OCI-M2 (cell line): ENCODE results near the gene NRGN.
"Not testable (repeated sequence)": the region's sequence is repeated elsewhere in the genome, so short reads cannot be mapped to it uniquely, and the experiment has no call there.

ENCODE experiments used
- DNase-seq: peaks from one replicate; lab custom pipeline; 2025; ENCODE audit not compliant: unreplicated experiment; lab: John Stamatoyannopoulos, UW

Gene NRGN

DNA sequence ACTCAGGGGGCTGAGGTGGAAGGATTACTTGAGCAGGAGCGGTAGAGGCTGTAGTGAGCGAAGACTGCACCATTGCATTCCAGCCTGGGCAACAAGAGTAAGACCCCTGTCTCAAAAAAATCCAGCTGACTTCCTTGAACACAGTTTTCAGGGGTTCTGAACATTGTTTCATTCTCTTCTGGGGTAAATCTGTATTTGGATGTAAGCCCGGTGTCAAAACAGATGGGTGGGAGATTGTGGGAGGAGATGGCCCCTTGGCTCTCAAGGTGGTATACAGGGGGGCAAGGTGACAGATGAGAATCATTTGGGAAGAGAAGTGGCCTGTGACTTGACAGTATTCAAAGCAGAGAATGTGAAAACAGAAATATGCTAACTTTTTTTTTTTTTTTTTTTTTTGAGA lies 17.6 kb downstream of the NRGN start:
- DNase-seq, result no peak

DNA sequence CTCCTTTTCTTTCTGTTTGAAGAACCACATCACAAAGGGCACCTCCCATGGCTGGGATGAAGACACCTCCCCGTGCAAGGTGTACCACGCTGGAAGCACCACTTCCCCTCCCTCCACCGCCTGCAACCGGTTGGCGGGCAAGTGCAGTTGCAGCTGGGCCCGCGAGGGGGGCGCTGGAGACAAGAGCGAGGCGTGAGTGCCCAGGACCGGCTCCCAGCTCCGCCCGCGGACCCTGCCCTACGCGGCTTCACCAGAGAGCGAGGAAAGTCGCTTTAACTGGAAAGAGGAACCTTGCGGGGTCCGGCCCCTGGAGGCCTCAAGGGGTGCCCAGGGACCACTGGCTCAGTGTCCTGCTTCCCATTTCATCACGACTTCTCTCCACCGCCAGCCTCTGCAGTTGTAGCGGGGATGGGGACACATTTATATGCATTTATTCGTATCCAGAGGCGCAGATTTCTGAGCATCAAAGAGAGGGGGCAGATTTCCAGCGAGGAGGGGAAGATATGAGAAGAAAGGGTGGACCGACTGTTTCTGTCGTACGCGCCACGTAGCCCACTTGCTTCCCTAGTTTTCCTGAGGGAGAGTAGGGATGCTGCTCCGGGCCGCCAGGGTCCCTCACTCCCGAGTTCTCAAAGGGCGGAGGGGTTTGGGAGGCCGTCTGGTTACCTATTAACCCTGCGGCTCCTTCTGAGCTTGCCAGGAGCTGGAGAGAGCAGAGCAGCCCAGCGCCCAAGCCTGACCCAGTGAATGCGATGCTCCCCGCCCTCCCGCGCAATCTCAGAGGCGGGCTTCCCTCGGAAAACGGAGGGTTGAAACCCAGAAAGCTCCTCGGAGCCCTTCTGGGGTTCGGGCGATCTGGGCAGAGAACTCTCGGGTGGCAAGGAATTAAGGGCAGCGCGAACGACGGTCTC lies 18.9 kb downstream of the NRGN start:
- peak; percentile 38 for DNase-seq

DNA sequence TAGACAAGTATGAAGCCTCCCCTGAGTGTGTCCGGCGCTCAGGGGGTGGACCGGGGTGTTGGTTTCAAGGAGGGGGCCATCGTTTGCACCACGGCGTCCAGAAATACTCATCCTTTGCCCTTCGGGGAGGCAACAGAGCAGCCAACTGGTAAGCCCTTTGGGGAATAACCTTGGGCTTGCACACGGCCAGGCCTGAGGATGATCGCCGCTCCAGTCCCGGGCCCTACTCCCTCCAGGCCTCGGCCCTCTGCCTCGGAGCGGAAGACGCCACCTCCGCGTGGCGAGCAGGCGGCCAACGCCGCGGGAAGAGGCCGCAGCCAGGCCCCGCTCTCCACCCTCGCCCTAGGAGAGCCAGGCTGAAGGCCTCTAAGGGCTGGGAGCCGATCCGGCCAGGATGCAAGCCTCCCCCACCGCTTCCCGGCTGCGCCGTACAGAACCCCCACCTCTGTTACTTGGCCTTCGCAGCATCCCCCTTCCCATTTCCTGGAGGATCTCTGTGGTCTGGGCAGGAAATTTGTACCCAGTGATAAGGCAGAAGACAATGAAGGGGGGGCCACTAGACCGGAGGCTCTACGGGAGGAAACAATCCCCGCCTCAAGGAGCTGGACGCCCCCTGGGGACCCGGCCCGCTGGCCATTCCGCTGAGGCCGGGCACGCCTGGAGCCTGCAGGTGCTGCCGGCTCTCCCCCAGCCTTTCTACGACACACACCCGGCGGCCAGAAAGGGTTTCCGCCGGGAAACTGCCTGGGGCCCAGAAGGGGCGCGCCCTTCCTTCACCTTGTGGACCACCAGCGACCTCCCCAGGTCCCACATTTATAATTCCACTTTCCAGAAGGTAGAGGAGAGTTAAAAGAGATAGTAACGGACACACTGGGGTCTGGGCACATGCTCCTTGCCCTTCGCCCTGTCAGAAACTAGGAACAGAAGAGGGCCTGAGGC lies 19.8 kb downstream of the NRGN start:
- DNase-seq, result no peak

DNA sequence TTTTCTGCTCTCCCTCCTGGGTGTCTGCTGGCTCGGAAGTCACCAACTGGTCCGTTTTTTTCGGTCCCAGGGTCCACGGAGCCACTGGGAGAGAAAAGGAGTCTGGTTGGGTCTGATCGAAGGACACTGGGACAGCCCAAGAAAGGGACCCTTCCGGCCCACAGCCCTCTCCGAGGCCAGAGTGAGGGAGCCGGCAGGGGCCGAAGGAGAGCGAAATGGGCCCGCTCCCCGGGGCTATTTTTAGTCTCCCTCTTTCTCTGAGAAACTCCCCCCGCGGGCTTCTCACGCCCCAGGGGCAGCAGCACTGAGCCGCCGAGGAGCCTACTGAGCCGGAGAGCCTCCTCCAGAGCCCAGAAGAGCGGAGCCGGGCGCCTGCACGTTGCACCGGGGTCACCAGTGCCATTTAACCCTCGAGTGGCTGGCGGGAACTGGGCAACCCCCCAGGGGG lies 20.5 kb downstream of the NRGN start:
- DNase-seq, result no peak

DNA sequence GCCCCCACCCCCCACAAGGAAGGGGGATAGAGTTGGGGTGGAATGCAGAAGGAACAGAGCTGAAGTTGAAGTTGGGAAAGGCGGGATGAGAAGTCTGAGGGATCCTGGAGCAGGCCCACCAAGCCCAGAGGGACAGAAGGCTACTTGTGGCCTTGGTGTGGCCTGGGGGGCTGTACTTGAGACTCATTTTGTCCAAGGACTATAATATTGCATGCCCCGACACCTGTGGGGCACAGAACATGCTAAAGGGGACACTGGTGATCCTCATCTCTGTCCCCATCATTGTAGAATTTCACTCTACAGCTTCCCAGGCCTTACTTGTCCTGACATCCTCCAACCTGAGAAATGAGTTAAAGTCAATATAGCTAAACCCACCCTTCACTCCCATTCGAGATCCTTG lies 21.1 kb downstream of the NRGN start:
- DNase-seq, result no peak

DNA sequence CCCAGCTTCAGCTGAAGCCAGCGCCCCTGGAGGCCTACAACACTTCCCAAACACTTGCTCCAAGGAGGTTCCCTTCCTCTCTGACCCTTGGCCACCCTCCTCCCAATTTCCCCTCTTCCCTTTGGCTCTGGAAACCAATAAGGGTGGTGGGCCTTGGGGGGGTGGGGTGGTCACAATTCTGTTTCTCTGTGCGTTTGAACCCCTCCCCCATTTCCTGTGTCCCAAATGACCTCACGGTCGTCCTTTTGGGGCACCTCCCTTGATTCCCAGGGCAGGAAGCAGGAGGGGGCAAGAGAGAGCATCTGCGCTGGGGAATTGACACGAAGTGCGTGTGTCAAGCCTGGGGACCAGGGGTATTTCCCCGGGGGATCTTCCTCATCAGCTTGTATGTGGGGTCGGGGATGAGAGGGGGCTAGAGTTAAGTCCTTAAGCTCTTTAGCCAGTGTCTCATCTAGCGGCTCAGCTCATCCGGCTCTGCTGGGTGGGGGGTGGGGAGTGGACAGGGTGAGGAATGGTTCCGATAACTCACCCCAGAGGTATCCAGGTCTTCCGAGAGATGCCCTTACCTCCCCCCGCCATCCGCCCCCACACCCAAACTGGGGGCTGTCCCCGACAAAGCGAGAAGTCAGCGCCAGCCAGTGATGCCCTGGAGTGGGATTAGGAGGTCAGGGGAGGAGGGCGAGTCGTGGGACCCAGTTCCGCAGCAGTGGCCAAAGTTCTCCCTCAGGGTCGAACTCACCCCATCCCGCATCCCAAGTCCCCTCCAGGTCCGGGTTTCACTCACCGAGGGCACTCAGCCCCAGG lies 21.8 kb downstream of the NRGN start:
- no peak for DNase-seq

DNA sequence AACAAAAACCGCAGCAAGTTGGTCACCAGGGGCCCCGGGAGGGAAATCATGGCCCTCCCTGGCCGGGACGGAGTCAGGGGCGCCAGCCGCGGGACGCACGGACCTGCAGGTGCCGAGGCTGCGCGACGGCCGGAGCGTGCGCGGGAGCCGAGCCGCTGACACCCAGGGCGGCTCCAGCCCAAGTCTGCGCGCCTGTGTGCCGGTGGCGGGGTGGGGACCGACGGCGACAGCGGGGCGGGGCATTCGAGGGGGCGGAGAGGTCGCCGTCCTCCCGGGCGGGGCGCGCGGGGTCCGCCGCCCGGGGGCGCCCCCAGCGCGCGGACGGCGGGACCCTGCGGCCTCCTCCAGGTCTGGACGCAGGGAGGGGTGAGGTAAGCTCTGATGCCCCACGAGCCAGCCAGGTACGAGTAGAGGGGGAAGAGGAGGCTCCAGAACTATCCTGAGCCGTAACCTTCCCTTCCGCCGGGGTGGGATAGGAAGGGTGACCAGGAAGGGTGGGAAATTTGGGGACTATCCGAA lies 22.4 kb downstream of the NRGN start, which contains the start of gene ESAM:
TSS of gene ESAM (minus strand) at position 186 of the 519 bp plus-strand sequence. CDS start at position 50, 136 bp downstream.
- DNase-seq, result no peak

DNA sequence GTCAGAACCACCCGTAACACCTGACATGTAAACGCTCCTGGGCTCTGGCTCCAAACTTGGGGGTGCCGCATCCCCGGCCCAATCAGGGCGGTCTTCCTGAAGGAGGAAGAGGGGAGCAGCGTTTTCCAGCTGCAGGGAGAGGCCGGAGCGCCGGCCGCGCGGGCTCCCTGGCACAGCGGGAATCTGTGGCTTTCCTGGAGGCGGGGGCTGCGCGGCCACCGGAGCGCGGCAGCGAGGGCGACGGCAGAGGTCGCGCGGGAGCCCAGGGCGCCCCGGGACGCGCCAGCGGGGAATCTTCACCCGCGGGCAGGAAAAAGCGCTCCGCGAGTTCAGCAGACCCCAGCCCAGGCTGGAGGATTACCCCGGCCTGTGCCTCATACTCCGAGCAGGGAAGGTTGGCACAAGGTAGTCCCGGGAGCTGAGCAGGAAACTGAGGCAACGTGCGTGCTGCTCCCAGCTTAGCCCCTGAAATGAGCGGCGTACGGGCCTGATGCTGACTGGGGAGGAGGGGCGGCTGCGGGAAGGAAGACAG lies 22.9 kb downstream of the NRGN start:
- DNase-seq, result no peak

DNA sequence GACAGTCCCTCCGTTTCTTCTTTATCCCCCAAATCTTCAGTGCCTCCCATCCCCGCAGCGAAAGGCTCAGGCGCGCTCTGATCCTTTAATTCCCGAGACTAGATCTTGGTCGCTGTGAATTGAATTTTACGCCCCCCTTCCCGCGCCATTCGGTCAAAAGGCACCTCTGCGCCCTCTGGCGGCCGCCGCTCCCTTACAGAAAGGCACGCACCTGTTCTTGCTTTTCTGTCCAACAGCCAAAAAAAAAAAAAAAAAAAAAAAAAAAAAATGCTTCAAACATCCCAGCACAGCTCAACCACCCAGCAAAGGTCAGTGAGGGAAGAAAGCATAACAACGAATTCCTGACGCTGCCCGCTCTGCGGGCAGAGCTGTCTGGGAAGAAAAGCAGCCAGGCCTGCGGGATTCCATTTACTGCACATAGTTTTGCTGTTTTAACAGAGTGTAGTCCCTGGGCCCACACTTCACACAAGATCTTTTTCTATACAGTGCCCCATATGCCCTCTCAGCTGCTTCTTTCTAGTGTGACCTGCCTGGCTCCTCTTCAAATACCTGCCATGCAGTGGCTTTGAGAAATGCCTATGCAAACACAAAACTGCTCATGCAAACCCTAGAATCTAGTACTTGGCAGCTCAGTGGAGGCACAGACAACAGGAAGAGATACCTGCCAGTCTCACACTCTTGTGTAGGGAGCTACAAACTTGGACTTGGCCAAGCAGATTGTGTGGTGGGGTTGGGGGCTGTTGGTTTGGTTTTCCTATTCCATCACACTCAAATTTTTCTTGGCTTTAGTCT lies 23.6 kb downstream of the NRGN start:
- no peak for DNase-seq

DNA sequence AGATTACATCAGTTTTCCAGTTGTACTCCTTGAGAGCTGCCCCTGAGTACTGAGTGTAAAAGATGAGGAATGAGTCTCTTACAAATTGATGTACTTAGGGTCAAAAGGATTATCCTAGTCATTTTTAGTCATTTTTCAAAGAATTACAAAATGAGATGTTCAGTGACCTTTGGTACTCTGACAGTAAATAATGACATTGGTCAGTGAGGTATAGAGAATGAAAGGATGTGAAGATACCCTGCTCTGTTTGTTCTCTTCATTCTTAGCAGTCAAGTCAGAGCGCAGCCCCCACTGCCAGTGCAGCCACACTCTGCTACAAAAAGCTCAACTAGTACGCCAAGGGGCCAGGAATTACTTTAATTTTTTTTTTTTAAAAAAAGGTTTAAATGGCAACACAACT lies 26.4 kb downstream of the NRGN start:
- no peak for DNase-seq

DNA sequence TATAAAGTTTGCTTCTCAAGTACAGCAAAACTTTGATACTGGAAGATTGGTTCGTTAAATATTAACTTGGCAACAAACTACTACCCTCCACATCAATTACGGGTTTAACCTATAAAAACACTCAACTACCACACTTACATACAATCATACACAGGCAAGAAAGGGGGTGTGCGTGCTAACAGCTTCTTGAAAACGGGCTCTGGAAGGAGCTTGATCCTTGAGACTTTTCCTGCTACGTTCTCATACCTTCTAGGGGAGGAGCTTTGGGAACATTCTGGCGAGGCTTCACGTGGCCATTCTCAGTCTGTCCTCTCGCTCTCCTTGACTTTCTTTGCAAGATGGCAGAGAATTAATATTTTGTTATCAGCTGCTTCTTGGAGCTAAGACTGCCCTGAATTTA lies 29.2 kb downstream of the NRGN start:
- DNase-seq, result no peak

DNA sequence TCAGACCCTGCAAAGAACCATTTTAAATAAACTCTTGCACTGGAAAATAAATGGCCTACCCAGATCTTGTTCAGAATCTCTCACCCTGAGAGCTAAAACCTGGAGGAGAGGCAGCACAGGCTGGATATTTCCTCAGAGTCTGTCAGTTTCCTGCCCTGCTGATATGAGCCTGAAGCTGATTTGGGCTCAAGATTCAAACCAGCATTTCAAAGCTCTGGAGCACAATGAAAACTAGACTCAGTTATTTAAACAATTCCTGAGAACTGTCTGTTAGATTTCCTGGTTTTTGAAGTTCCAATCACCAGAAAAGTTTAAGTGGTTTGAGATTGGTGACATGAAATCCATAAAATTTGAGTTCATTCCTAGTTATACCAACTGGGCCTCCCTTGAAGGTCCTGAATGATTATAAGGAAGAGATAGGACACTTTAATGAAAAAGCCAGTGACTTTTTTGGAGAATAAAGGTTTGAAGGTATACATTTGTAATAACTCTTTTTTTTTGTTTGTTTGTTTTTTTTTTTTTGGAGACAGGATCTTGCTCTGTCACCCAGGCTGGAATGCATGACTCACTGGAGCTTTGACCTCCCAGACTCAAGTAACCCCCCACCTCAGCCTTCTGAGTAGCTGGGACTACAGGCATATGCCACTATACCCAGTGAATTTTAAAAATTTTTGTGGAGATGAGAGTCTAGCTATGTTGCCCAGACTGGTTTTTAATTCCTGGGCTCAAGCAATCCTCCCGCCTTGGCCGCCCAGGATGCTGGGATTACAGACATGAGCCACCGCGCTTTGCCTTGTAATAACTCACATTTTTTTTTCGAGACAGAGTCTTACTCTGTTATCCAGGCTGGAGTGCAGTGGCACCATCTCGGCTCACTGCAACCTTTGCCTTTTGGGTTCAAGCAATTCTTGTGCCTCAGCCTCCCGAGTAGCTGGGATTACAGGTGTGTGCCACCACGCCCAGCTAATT lies 30.3 kb downstream of the NRGN start:
- DNase-seq, result no peak

DNA sequence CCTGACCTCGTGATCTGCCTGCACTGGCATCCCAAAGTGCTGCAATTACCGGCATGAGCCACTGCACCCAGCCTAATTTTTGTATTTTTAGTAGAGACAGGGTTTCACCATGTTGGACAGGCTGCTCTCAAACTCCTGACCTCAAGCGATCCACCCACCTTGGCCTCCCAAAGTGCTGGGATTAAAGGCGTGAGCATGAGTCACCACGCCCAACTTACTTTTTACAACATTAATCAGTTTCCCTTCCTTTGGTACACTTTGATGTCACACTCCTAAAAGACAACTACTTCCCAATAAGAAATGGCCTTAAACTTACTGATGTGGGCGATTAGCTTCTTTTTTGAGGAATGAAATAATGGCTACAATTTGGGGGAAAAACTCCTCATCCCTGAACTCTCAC lies 31.2 kb downstream of the NRGN start:
- not testable (repeated sequence) for DNase-seq

DNA sequence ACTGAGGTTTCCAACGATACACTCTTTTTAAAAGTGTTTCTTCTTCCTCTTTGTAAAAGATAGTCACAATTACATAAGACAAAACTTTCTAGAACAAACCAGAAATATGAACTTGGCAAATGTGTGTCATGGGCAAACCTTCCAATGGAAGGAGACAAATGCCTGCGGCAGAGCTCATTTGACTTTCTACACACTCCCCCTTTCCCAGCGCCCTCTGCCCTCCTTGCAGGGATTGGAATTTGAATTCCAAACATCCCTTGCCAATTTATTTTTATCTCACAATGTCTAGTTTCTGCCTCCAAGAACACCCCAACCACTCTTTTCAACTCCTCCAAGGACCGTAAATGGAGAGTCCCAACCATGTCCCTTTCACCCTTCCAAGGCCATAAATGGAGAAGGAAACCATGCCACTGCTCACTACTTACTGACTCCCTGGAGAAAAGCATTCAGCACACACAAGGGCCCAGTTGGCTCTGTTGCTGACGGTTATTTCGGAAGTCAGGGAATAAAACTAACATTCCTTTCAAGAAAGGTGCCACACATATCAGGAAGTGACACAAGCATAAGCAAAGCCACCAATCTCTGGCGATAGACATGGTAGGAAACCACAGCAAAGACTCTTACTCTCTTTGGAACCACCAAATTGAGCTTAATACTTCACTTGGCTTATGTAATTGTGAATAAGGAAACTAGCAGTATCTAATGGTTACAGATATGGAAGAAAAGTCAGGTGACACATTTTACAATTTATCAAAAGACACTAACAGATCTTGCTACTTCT lies 37.3 kb downstream of the NRGN start:
- DNase-seq, result no peak

DNA sequence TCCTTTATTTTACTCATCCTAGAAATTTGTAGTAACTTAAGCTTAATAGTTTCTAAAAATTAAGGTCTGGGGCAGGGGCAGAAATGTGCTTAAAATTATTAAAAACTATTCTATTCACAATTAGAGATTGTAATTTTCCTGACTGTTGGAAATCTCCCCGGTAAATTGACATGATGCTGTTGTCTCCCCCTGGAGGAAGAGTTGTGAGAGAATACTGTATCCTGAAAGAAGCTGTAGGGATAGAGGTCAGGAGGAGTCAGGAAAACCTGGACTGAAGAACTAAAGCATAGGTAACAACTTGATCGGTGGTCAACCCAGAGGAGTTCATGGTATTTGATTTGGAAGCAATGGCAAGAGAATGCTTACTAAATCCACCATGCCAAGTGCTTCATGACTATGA lies 38.5 kb downstream of the NRGN start:
- no peak for DNase-seq

DNA sequence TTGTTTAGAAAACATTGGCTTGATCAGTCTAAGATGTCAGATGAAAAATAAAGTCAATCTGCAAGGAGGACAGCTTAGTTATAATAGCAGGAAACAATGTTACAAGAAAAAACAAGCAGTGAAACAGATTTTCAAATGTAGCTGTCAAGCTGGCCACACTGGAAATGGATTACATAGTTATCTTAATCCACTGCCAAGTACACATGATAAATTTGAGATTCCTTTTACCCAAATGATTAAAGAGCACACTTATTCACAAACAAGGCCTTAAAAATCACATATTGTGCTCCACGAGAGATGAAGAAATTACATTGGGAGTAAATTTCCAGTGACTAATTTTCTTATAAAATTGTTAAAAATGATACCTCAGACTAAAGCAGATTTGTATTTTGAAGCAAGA lies 39.8 kb downstream of the NRGN start:
- no peak for DNase-seq

DNA sequence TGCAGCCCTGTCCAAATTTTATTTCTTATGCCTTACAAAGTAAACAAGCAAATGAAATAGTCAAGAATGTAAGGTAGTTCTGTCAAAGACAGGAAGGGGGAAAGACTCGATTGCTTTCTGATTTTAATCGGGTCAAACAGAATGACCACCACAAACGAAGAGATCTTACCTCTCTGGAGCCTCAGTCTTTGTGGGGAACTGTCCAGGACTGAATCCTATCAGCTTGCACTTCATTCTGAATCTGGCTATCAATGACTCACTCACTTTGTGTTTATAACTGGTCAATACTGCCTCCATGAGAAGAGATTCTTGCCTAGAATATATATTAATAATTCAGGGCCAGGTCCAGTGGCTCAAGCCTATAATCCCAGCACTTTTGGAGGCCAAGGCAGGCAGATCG lies 43.3 kb downstream of the NRGN start:
- no peak for DNase-seq

DNA sequence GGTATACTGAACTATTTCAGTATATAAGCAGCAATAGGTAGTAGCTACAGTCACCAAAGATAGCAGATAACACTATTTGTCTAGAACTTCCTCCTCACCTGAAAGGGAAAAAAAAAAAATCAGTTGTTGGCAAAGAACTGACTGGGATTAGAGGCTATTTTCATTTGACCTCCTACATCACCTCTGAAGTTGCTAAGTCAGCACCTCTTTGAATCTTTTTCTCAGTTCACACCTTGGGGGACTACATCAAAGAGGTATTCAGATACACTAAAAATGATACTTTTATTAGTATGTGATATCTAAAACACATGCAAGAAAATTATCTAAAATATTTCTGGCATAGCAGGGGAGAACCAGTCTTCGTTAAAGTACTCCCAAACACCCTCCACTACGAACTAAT lies 44.3 kb downstream of the NRGN start:
- no peak for DNase-seq
